Activated CD4-positive, alpha-beta T cell treated with anti-CD3 and anti-CD28 coated beads, Interleukin-2, amount 10 ng/mL, durations not matched to agents 24 days and 14 days (primary cell): ENCODE data around the gene PALM. TPM values are rescaled to one million over a fixed set of nuclear protein-coding genes. Genes with fewer than 3 reads are reported as not detected.

Experiments used
- DNase-seq: peaks from one replicate; pipeline ENCODE4 v3.0.0; 2022
- H3K27ac Mint-ChIP-seq: one replicate; pipeline ENCODE4 v1.8.0; 2022; ENCODE audit warnings: mild to moderate bottlenecking, mixed read lengths
- H3K27me3 Mint-ChIP-seq: one replicate; pipeline ENCODE4 v1.8.0; 2022; ENCODE audit warnings: mixed read lengths
- H3K36me3 Mint-ChIP-seq: one replicate; pipeline ENCODE4 v1.8.0; 2022; ENCODE audit warnings: low read depth, mild to moderate bottlenecking, mixed read lengths
- H3K4me1 Mint-ChIP-seq: one replicate; pipeline ENCODE4 v1.8.0; 2021; ENCODE audit warnings: mixed read lengths
- H3K4me3 Mint-ChIP-seq: one replicate; pipeline ENCODE4 v1.8.0; 2022; ENCODE audit warnings: mild to moderate bottlenecking, moderate library complexity, mixed read lengths
- H3K9me3 Mint-ChIP-seq: one replicate; pipeline ENCODE4 v1.8.0; 2021; ENCODE audit warnings: mixed read lengths
- intact Hi-C: fragments of 100-400 bp; cut with micrococcal nuclease; formaldehyde crosslinking; loops from one replicate; pipeline ENCODE4 v1.15.1; 2023
- total RNA-seq: library from RNA; stranded (reverse); gene quantifications from 2 replicates; pipeline ENCODE4 v1.2.3, GENCODE V29; 2022

PALM gene
- total RNA-seq, 1 donor from 2014 or later = not detected

DNA sequence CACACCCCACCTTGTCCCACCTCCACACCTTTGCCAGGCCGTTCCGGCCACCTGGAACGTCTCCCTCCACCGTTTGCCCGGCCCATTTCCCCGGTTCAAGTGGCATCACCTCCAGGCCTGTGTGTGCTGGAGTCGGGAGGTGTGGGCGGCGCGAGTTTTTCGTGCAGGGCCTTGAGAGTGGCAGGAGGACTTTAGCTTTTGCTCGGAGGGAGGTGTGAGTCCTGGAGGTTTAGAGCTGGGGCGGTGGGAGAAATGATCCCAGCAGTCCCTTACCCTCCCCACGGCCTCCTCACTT lies 4.3 kb upstream of the PALM start:
- intact Hi-C loops = loop anchor here (1.0 kb wide), 1 partner anchor 23 kb away; no protein-coding TSS in a partner anchor
- Mint-ChIP-seq H3K4me1 (peaks cover 6% of the 10 kb centered on the region), H3K36me3 (no peaks in the 10 kb centered on the region), H3K27ac (no peak overlapping the region), H3K27me3 (peaks cover 21% of the 10 kb centered on the region), H3K4me3 (no peak overlapping the region), H3K9me3 (no peaks in the 10 kb centered on the region)
- DNase-seq = no peak

DNA sequence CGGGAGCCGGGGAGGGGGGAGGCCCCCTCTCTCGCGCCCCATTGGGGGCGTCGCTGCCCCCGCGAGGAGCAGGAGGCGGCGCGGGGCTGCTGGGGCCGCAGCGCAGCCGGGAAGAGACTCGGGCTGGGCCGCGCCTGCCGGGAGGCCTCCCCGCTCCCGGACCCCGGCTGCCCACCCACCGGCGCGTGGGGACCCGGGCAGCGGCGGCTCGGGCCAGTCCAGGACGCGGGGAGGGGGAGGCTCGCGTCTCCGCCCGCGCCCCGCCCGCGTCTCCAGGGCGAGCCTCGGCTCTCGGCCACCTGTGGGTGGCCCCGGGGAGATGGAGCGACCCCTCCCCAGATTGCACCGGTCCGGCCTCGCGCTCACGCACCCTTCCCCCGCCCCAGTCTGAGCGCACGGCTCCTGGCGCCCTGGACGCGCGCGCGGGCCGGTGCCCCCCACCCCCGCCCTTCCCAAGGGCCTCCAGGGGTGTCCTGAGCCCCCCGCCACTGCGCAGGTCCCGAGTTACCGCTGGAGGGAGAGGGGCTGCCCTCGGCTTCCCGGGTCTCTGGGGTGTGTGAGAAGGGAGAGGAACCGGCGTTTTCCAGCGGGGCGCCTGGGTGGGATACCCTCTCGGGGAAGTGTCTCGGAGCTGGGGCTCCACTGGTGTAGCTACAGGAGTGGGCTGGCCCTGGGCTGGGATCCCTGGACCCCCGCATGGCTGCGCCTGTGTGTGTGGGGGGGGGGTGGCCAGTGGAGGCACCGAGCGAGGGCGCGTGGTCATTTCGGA lies 645 bp downstream of the PALM start:
- intact Hi-C loops = no loop called here
- no peaks in the 10 kb centered on the region for H3K4me1 Mint-ChIP-seq
- H3K27me3 Mint-ChIP-seq = peaks cover 24% of the 10 kb centered on the region
- H3K36me3 Mint-ChIP-seq = no peaks in the 10 kb centered on the region
- no peak overlapping the region for H3K27ac Mint-ChIP-seq
- H3K4me3 Mint-ChIP-seq = no peak overlapping the region
- DNase-seq = no peak
- no peaks in the 10 kb centered on the region for H3K9me3 Mint-ChIP-seq

DNA sequence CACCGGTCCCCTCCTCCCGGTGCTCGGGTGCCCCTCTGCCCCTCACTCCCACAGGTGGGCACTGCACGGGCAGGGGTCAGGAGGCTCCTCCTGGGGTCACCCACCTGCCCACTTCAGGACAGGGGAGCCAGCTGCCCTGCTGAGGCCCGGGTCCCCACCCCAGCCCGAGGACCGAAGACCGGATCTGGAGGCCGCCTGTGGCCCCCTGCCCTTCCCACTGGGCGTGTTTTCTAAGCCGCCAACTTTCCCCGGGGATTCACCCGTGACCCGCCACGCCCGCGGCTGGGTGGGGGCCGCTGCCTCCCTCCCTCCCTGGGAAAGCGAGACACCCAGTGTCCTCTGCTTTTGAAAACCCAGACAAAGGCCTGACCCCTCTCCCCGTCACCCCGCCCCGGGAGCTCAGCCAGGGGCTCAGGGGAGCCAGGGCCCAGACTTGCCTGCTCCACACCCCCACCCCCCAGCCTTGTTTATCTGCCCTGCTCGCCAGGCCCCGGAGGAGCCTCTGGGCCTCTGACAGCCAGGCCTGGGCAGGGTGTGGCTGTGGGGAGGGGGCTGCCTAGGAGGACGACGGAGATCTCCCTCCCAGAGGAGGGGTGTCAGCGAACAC lies 1.3 kb downstream of the PALM start:
- intact Hi-C loops = no loop called here
- peaks cover 24% of the 10 kb centered on the region for H3K27me3 Mint-ChIP-seq
- H3K36me3 Mint-ChIP-seq = no peaks in the 10 kb centered on the region
- H3K4me1 Mint-ChIP-seq = no peaks in the 10 kb centered on the region
- no peaks in the 10 kb centered on the region for H3K9me3 Mint-ChIP-seq
- no peak overlapping the region for H3K4me3 Mint-ChIP-seq
- H3K27ac Mint-ChIP-seq = no peak overlapping the region
- DNase-seq = no peak

GRCh38 chr19:710767-711166 lies 2.0 kb downstream of the PALM start:
- intact Hi-C loops = no loop called here

DNA sequence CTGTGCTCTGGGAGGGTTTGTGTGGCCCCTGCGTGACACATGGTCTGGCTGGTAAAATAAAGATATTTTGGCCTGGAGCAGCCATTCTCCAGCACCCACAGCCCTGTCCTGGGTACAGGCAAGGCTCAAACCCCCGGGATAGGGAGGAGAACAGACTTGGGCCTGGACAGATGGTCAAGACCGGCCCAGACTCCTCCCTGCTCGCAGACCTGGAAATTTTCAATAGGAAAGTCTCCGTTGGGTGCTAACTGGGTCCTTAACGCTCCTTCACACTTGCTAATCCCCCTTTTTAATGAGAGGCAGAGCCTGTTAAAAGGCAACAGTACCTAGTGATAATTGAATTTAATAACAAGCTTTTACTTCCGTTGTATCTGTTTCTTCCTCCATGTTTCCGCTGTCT lies 2.5 kb downstream of the PALM start:
- Mint-ChIP-seq H3K36me3 (no peaks in the 10 kb centered on the region), H3K4me3 (no peak overlapping the region), H3K27ac (no peak overlapping the region), H3K4me1 (no peaks in the 10 kb centered on the region), H3K27me3 (peaks cover 22% of the 10 kb centered on the region), H3K9me3 (peaks cover 5% of the 10 kb centered on the region)
- DNase-seq = no peak
- intact Hi-C loops = no loop called here

More at GRCh38 chr19:710767-711166, 2.0 kb downstream of the PALM start:
- peaks cover 22% of the 10 kb centered on the region for H3K27me3 Mint-ChIP-seq
- H3K4me3 Mint-ChIP-seq = no peak overlapping the region
- H3K4me1 Mint-ChIP-seq = no peaks in the 10 kb centered on the region
- H3K9me3 Mint-ChIP-seq = peaks cover 5% of the 10 kb centered on the region
- no peaks in the 10 kb centered on the region for H3K36me3 Mint-ChIP-seq
- DNase-seq = no peak
- H3K27ac Mint-ChIP-seq = no peak overlapping the region

GRCh38 chr19:715347-715746 lies 6.6 kb downstream of the PALM start:
- no peaks in the 10 kb centered on the region for H3K36me3 Mint-ChIP-seq
- H3K27me3 Mint-ChIP-seq = peaks cover 18% of the 10 kb centered on the region
- no peak for DNase-seq
- no peak overlapping the region for H3K4me3 Mint-ChIP-seq
- H3K9me3 Mint-ChIP-seq = peaks cover 5% of the 10 kb centered on the region
- intact Hi-C loops = no loop called here
- H3K27ac Mint-ChIP-seq = no peak overlapping the region
- H3K4me1 Mint-ChIP-seq = no peaks in the 10 kb centered on the region

- Mint-ChIP-seq H3K4me3 (no peak overlapping the region), H3K36me3 (no peaks in the 10 kb centered on the region), H3K27ac (no peak overlapping the region), H3K9me3 (peaks cover 5% of the 10 kb centered on the region), H3K4me1 (no peaks in the 10 kb centered on the region), H3K27me3 (peaks cover 11% of the 10 kb centered on the region)
- no peak for DNase-seq
- intact Hi-C loops = no loop called here
Observed at GRCh38 chr19:718251-718951, 9.7 kb downstream of the PALM start.

DNA sequence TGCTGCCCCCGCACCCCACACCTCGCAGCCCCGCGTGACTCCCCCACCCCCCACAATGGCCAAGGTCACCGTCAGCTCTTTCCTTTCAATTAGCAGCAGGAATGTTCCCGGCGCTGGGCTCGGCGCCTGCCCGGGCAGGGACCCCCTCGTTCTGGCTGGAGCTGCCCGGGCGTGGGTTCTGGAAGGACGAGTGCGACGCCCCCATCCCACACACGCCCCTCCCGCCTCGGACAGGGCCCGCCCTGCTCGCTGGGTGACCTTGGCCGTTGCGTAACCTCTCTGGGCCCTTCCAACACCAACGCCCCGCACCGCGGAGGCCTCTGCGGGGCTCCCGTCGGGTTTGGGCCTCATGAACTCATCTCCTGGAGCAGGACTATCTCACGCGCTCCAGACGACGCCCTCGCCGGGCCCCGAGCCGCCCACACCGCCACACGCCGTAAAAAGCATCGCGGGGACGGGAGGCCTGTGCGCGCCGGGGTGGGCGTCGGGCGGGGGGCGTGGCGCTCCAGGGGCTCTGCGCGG lies 10.3 kb downstream of the PALM start:
- no peaks in the 10 kb centered on the region for H3K36me3 Mint-ChIP-seq
- intact Hi-C loops = no loop called here
- no peak overlapping the region for H3K4me3 Mint-ChIP-seq
- no peaks in the 10 kb centered on the region for H3K4me1 Mint-ChIP-seq
- H3K27ac Mint-ChIP-seq = no peak overlapping the region
- H3K9me3 Mint-ChIP-seq = peaks cover 5% of the 10 kb centered on the region
- peaks cover 11% of the 10 kb centered on the region for H3K27me3 Mint-ChIP-seq
- DNase-seq = no peak

DNA sequence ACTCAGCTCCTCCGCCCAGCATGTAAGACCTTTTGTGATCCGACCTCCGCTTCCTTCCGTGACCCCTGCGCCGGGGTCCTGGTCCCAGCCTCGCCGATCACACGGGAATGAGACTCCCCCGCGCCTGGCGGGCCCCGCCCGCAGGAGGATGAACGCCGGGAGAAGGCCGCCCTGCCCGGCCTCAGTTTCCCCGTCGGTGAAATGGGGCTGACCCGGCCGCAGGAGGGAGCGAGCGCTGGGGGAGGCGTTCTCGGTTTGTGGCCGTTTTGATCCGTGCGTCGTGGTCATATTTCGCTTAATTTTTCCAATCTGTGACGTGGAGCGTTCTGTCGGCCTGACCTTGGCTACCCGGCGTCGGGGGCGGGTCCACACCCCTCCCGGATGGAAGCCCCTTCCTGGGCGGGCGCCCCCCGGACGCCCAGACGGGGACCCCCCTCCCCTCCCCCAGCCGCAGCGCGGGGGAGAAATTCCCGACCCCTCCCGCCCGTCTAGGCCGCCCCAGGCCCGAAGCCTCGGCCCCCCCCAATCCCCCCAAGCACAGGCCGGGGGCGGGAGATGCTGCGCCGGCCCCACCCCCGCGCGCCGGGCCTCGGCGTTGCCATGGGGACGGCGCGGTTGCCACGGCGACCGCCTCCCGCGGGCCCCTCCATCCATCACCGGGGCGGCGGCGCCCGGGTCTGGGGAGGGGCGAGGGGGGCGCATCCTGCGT lies 11.1 kb downstream of the PALM start:
- Mint-ChIP-seq H3K4me1 (no peaks in the 10 kb centered on the region), H3K9me3 (peaks cover 5% of the 10 kb centered on the region), H3K36me3 (no peaks in the 10 kb centered on the region), H3K27me3 (peaks cover 11% of the 10 kb centered on the region), H3K4me3 (no peak overlapping the region), H3K27ac (no peak overlapping the region)
- intact Hi-C loops = no loop called here
- DNase-seq = no peak

DNA sequence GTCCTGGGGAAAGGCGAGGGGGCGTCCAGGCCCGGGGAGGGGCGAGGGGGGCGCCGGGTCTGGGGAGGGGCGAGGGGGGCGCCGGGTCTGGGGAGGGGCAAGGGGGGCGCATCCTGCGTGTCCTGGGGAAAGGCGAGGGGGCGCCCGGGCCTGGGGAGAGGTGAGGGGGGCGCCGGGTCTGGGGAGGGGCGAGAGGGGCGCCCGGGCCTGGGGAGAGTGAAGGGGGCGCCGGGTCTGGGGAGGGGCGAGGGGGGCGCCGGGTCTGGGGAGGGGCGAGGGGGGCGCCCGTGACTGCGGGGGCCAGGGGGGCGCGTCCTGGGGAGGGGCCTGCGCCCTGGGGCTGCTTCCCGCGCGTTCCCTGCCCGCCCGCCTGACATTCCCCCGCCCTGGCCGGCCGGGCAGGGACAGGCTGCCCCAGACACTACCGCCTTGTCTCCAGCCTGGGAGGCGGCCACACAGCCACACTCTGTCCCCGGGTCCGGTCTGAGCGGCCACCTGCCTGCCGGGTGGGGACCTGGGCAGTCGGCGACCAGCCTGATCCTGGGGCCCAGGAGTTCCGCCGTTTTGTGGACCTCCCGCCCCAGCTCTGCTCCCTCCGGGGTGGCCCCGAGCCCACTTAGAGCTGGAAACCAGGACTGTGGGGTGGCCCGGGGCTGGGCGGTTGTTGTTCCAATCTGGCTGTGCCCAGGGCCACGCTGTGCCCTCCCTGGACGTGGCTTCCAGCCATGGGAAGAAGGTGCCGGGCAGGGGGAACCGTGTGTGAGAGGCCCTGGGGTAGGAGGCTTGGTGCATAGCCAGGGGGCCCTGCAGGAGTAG lies 11.8 kb downstream of the PALM start:
- peaks cover 11% of the 10 kb centered on the region for H3K27me3 Mint-ChIP-seq
- DNase-seq = no peak
- H3K36me3 Mint-ChIP-seq = no peaks in the 10 kb centered on the region
- H3K9me3 Mint-ChIP-seq = peaks cover under 1% of the 10 kb centered on the region
- H3K4me3 Mint-ChIP-seq = no peak overlapping the region
- intact Hi-C loops = no loop called here
- H3K27ac Mint-ChIP-seq = no peak overlapping the region
- no peaks in the 10 kb centered on the region for H3K4me1 Mint-ChIP-seq

DNA sequence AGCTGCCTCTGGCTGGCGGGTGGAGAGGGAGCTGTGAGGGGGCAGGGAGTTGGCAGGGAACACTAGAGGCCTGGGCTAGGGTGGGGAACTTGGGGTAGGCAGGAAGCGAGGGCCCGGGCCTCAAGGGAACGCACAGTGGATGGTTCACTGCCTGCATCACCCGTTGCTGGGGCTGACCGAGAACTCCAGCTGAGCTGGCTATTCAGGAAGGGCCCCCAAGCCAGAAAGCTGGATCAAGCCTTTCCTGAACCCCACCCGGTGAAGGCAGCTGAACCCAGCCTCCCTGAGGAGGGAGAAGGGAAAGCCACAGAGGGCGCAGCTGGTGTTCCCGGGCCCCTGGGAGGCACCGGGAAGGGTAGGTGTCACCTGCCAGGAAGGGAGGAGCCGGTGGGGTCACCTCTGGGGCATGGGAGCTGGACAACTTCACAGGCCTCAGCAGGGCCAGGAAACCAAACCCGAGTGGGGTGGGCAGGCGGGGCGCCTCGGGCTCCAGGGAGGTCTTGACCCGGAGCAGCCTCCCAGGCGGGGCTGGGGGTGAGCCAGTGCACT lies 13.9 kb downstream of the PALM start:
- H3K27ac Mint-ChIP-seq = no peak overlapping the region
- no peaks in the 10 kb centered on the region for H3K9me3 Mint-ChIP-seq
- no peaks in the 10 kb centered on the region for H3K36me3 Mint-ChIP-seq
- H3K27me3 Mint-ChIP-seq = peaks cover 11% of the 10 kb centered on the region
- DNase-seq = no peak
- H3K4me3 Mint-ChIP-seq = no peak overlapping the region
- no peaks in the 10 kb centered on the region for H3K4me1 Mint-ChIP-seq
- intact Hi-C loops = no loop called here

- H3K4me1 Mint-ChIP-seq = no peaks in the 10 kb centered on the region
- no peaks in the 10 kb centered on the region for H3K9me3 Mint-ChIP-seq
- no peak for DNase-seq
- no peak overlapping the region for H3K27ac Mint-ChIP-seq
- H3K27me3 Mint-ChIP-seq = peaks cover 8% of the 10 kb centered on the region
- intact Hi-C loops = no loop called here
- no peaks in the 10 kb centered on the region for H3K36me3 Mint-ChIP-seq
- no peak overlapping the region for H3K4me3 Mint-ChIP-seq
Observed at GRCh38 chr19:723247-723646, 14.5 kb downstream of the PALM start.

DNA sequence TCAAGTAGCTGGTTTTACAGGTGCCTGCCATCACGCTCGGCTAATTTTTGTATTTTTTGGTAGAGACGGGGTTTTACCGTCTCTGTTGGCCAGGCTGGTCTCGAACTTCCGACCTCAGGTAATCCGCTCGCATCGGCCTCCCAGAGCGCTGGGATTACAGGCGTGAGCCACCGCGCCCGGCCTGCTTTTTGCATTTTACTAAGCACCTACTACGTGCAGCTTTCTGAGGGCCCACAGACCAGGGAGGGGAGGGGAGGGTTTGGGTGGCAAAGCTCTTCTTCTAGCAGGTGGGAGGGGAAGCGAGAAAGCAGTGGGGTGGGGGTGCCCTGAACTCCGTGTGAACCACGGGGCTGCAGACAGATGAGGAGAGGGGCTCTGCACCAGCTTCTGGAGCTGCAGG lies 15.0 kb downstream of the PALM start:
- DNase-seq = no peak
- Mint-ChIP-seq H3K36me3 (no peaks in the 10 kb centered on the region), H3K27ac (no peak overlapping the region), H3K27me3 (peaks cover 3% of the 10 kb centered on the region), H3K4me1 (no peaks in the 10 kb centered on the region), H3K4me3 (no peak overlapping the region), H3K9me3 (no peaks in the 10 kb centered on the region)
- intact Hi-C loops = no loop called here
